NCI-H146 (cell line): ENCODE measurements around the gene SEL1L3.

Experiments used
- DNase-seq: peaks from one replicate; lab custom pipeline; 2025; lab: John Stamatoyannopoulos, UW

Gene SEL1L3

DNA sequence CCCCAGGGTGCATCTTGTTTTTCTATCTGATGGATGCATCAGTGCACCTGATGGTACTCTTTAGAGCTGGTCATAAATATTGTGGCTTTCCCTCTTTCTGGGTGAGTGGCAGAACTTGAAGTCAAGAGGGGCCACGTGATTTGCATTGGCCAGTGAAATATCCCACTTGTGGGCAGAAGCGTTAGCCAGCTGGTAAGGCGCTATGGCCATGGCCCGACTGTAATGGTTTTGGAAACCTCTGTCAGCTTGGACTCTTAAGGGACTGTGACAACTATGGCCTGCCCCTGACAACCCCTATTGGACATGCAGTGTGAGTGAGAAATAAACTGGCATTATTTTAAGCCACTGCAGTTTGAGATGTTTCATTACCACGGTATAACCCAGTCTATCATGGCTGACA is 72.8 kb downstream of the SEL1L3 start:
- DNase-seq = no peak

DNA sequence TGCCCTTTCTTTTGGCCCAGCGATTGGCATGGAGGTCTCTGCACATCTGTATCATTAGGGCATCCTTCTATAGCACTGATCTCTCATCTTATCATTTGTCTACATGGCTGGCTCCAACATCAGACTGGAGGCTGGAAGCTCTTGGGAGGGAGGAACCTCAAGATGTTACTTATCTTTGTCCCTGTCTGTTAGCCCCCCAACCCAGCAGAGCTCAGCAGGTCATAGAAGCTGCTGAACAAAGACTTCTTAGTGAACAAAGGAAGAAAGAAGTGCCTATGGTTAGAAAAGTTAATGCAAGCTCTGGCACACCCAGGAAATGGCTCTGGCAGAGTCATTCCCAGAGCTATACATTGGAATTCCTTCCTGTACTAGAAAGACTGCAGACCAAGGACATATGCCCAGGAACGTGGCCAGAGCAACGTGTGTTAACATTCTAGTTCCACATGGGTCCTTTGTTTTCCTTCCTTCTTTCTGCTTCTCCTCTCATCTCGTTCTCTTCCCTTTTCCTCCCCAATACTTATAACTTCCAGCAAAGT is 74.0 kb downstream of the SEL1L3 start:
- no peak for DNase-seq

DNA sequence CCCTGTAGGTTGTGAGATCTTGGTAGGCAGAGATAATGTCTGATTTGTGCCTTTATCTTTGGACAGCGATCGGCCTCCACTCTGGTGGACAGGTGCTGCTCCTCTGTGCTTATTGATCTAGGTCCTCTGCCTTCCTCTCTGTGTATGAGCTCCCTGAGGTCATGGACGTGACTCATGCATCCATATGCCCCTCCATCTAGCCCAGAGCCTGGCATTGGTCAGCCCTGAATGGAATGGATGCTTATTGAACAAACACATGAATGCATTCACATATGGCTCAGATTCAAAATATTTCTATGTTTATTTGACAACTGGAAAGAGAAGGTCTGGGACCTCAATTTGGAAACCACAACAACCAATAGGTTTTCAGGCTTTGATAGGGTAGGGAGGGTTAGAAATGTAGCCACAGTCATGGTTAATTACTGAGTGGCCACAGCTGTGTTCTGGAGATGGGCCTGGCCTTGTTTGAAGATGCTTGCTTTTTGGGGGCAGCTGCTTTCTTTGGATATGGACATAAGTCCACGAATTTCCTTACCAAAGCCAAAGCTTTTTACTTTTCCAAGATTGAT is 76.2 kb downstream of the SEL1L3 start:
- no peak for DNase-seq

DNA sequence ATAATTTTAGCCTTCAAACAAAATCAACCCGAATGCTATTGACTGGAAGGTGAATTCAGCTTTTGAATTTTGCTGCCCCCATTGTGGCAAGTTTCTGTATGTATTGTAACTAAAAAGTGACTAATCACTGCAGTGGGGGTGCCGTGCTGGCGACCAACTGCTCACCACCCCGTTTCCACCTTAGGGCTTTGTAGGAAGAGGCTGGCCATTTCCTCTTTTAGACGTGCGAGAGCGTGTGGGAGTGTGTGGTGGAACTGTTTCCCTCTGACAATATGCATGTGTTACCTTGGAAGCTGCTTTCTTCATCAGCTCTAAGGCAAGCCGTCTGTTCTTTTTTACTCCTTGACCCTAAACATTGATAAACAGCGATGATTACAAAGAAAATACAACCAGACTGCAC is 78.8 kb downstream of the SEL1L3 start:
- no peak for DNase-seq

- DNase-seq = no peak
Measured at GRCh38 chr4:25783126-25783525, 79.7 kb downstream of the SEL1L3 start.

GRCh38 chr4:25782482-25782881 is 80.3 kb downstream of the SEL1L3 start:
- DNase-seq = no peak

GRCh38 chr4:25779021-25779420 is 83.8 kb downstream of the SEL1L3 start:
- DNase-seq = no peak

GRCh38 chr4:25776795-25777194 is 86.0 kb downstream of the SEL1L3 start:
- no peak for DNase-seq

DNA sequence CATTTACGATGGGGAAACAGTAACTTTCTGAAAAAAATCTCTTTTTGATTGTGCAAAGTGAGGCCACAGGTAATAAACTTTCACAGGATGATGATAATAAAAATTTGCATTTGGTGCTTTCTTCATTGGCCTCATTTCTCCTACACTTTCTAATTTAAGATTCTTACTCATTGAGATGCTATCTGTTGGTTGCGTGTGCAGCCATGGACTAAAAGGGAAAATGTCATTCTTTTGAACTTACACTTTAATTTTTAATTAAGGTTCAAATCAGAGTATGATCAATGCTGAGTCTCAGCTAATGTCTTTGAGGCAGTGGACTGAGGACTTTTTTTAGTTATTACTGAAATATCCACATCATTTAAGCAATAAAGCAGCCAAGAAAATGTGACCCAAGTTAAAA is 87.6 kb downstream of the SEL1L3 start:
- DNase-seq = no peak

DNA sequence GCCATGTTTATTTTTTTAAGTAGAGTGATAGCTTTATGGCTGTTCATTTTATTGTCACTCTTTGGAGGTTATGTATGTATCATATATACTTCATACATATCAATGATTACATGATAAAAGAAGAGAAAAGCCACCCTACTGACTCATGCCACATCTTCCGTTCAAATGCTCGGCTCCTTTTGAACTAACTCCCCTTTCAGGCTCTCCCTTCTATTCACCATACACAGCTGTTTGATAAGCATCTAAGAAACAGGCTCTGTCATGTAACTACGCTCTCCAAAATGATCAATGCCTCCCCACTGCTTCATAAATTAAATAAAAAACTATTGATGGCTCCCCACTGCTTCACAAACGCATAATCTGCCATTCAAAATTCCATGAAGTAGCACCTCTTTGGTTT is 89.4 kb downstream of the SEL1L3 start:
- DNase-seq = peak; percentile 32

GRCh38 chr4:25771672-25772071 is 91.1 kb downstream of the SEL1L3 start:
- DNase-seq = no peak

DNA sequence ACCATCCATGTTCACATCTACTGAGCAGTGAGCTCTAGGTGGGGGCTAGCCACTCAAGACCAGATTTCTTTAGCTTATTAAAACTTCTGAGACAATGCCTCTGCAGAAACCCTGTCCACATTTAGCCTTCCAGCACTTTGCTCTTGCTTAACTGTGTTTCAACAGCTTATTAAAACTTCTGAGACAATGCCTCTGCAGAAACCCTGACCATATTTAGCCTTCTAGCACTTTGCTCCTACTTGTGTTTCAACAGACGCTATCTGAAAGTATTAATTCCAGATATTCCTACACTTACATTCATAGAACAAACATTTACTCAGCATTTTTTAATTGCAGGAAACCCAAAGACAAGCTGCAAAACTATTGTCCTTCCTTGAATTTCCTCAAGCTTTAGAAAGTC is 91.9 kb downstream of the SEL1L3 start:
- no peak for DNase-seq

GRCh38 chr4:25769251-25769650 is 93.5 kb downstream of the SEL1L3 start:
- no peak for DNase-seq

GRCh38 chr4:25767877-25768725 is 94.7 kb downstream of the SEL1L3 start:
- peak; percentile 34 for DNase-seq

DNA sequence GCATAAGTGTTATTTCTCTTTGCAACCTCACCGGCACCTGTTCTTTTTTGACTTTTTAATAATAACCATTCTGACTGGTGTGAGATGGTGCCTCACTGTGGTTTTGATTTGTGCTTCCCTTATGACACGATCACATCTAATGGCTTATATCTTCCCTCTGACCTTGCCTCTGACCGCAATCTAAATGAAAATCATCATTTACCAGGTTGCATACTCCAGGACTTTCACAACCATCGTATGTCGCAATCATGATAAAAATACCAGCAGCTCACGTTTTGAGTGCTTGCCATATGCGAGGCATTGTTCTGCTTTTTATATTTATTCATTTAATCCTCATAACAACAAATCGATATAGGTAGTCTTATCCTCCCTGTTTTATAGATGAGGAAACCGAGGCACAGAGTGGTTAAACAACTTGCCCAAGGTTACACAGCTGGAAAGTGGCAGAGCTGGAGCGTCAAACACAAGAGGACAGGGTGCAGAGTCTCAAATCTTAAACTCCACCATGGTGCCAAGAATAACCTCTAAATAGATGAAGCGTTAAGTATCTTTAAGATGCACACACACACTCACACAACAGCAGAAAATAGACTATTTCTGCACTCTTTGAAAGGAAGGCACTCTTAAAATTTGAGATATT is 102.2 kb downstream of the SEL1L3 start:
- DNase-seq = no peak

DNA sequence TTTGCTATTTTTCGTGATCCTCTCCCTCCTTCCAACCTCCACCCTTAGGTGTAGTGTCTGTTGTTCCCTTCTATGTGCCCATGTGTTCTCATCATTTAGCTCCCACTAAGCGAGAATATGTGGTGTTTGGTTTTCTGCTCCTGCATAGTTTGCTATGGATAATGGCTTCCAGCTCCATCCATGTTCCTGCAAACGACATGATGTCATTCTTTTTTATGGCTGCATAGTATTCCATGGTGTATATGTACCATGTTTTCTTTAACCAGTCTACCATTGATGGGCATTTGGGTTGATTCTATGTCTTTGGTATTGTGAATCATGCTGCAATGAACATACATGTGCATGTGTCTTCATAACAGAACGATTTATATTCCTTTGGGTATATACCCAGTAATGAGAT is 102.7 kb downstream of the SEL1L3 start:
- DNase-seq = no peak

DNA sequence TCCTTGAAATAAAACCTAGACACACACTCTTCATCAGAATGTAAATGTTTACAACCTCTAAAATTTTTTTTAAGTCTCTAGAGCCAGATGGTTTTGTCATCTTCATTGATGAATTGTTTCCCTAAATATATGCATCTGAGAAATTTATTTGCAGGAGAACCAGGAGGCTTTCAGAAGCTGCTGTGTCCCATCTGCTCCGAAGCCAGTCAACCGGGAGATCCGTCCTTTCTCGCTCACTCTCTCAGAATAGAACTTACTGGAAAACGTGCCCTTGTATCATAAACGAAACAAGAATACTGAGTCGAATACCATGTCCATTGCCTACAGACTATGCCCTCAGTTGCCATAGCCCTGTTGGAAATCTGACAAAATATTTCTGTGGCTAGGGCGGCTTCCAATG is 103.7 kb downstream of the SEL1L3 start:
- DNase-seq = no peak

DNA sequence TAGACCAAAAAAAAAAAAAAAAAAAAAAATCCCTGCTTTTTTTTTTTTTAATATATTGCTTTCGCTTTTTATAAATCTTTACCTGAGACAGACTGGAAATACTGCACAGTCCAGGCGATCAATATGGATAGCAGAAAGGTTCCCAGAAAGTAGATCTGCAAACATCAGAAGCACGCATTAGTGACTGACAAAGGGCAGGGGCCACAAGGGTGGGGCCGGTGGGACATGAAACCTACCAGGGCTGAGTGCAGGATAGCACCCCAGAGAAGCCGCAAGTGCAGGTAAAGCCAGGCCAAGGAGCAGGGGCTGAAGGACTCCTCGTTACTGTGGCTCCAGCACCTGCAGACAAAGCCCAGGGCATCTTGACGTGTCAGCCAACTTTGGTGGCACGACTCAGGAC is 105.3 kb downstream of the SEL1L3 start:
- no peak for DNase-seq

DNA sequence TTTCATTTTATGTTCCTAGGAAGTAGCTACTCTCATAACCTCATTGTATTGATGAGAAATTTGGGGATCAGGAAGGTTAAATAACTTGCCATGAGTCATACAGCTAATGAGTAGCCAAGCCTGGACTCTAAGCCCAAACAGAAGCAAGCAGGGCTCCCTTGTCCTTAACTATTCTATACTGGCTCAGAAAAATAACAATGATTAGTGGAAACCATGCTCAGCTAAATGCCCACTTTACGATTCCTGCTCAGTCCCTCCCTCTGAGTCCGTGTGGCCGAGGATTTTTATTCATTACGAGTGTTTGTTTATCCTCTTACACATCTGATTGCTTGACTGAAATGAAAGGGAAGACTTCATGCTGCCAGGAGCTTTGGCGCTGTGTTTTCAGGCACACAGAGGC is 106.3 kb downstream of the SEL1L3 start:
- DNase-seq = no peak

GRCh38 chr4:25755911-25756310 is 106.9 kb downstream of the SEL1L3 start:
- no peak for DNase-seq

- DNase-seq = no peak
Measured at GRCh38 chr4:25753239-25753638, 109.5 kb downstream of the SEL1L3 start.

- no peak for DNase-seq
Measured at GRCh38 chr4:25750874-25751273, 111.9 kb downstream of the SEL1L3 start.

GRCh38 chr4:25749150-25749794 is 113.5 kb downstream of the SEL1L3 start:
- DNase-seq = no peak
